GM21381 (cell line): ENCODE data around the gene SRSF6.
A peak's percentile ranks its signal among the peaks of the same experiment; 100 is the strongest.
"Not testable (repeated sequence)": the region's sequence is repeated elsewhere in the genome, so short reads cannot be mapped to it uniquely, and the experiment has no call there.

Source experiments
- ATAC-seq: cut with Tn5 transposase; IDR thresholded peaks from one replicate; pipeline ENCODE4 v1.9.1; 2021; ENCODE audit warnings: mild to moderate bottlenecking, moderate library complexity; ENCODE audit not compliant: unreplicated experiment

SRSF6 gene

GRCh38 chr20:43448748-43449535 is 8.8 kb upstream of the SRSF6 start:
- no peak for ATAC-seq

- ATAC-seq = no peak
These were observed 6.6 kb upstream of the SRSF6 start for GRCh38 chr20:43450841-43451799.

- no peak for ATAC-seq
These were observed 5.1 kb upstream of the SRSF6 start for GRCh38 chr20:43452404-43453126.

GRCh38 chr20:43456252-43456651 is 1.4 kb upstream of the SRSF6 start:
- not testable (repeated sequence) for ATAC-seq

GRCh38 chr20:43456809-43457639 is 672 bp upstream of the SRSF6 start:
- ATAC-seq = peak; percentile 64

- peak; percentile 3 for ATAC-seq
These were observed 777 bp downstream of the SRSF6 start for GRCh38 chr20:43458422-43458924.

GRCh38 chr20:43459022-43459942 is 1.6 kb downstream of the SRSF6 start:
- ATAC-seq = no peak

- no peak for ATAC-seq
These were observed 2.6 kb downstream of the SRSF6 start for GRCh38 chr20:43460172-43460829.

GRCh38 chr20:43460830-43461200 is 3.1 kb downstream of the SRSF6 start:
- ATAC-seq = no peak

- ATAC-seq = no peak
These were observed 4.4 kb downstream of the SRSF6 start for GRCh38 chr20:43461894-43462659.

GRCh38 chr20:43462660-43463526 is 5.2 kb downstream of the SRSF6 start:
- ATAC-seq = no peak

- no peak for ATAC-seq
These were observed 6.0 kb downstream of the SRSF6 start for GRCh38 chr20:43463527-43464218.

GRCh38 chr20:43464219-43464790 is 6.6 kb downstream of the SRSF6 start:
- ATAC-seq = no peak

- ATAC-seq = no peak
These were observed 7.9 kb downstream of the SRSF6 start for GRCh38 chr20:43465625-43465943.

- no peak for ATAC-seq
These were observed 9.9 kb downstream of the SRSF6 start for GRCh38 chr20:43467589-43467988.
